GM12865 (cell line): Measurements from ENCODE around the gene EFNB2.
A peak's percentile ranks its signal among the peaks of the same experiment; 100 is the strongest.

Experiments
- DNase-seq: peaks from one replicate; pipeline ENCODE4 v3.0.0; 2010; ENCODE audit warnings: low read depth
- H3K4me3 ChIP-seq: 2 replicates; pipeline ENCODE4 v1.5.1; 2011; ENCODE audit warnings: mild to moderate bottlenecking, low read depth, low read length, control low read depth
- TF ChIP-seq, protein P1 (sequence below): IDR thresholded peaks from 2 replicates; pipeline ENCODE4 v1.5.1; 2011; ENCODE audit warnings: low read length, control low read depth, low read depth, inconsistent platforms; ENCODE audit not compliant: insufficient read depth; ENCODE audit errors: missing control alignments

EFNB2 gene

DNA sequence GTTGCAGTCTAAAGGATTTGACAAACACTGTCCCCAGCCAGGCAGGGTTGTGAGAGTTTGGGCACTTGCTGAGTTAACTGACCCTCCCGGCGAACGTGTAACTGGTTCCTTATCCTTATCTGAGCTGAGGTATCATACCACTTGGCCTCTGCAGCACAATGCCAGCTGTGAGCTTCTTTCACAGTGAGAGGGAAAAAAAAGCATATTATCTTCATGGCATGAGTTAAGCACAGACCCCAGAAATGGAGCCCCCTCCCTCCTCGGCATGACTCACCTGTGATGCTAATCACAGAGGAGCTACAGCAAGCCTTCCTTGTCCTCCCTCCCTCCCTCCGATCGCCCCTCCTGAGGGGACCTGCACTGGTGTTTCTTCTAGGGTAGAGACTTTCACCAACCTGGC lies 60.5 kb downstream of the EFNB2 start:
- TF ChIP-seq, protein P1, sequence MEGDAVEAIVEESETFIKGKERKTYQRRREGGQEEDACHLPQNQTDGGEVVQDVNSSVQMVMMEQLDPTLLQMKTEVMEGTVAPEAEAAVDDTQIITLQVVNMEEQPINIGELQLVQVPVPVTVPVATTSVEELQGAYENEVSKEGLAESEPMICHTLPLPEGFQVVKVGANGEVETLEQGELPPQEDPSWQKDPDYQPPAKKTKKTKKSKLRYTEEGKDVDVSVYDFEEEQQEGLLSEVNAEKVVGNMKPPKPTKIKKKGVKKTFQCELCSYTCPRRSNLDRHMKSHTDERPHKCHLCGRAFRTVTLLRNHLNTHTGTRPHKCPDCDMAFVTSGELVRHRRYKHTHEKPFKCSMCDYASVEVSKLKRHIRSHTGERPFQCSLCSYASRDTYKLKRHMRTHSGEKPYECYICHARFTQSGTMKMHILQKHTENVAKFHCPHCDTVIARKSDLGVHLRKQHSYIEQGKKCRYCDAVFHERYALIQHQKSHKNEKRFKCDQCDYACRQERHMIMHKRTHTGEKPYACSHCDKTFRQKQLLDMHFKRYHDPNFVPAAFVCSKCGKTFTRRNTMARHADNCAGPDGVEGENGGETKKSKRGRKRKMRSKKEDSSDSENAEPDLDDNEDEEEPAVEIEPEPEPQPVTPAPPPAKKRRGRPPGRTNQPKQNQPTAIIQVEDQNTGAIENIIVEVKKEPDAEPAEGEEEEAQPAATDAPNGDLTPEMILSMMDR, result no peak
- no peak for DNase-seq
- H3K4me3 ChIP-seq, result no peak overlapping the region

DNA sequence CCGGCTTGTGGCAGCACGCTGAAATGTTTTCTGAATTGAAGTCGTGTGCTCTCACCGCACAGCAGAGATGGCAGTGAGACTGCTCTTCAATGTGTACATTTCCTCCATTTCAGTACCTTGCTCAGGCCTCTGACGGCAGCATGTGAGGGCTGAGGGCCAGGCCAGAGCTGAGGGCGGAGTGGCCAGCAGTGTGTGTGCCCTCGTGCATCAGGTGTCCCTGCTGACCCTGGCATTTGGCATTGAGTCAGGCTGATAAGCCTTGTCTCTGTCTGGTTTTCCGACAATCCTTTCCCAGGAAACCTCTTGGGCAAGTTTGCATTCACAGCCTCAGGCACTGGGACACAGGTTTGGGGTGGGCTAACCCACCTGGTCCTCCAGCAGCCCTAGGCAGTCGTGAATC lies 62.3 kb downstream of the EFNB2 start:
- TF ChIP-seq, protein P1, result no peak
- DNase-seq, result no peak
- no peak overlapping the region for H3K4me3 ChIP-seq

GRCh38 chr13:106472621-106473020 lies 62.8 kb downstream of the EFNB2 start:
- H3K4me3 ChIP-seq, result no peak overlapping the region
- no peak for DNase-seq
- TF ChIP-seq, protein P1, result no peak

DNA sequence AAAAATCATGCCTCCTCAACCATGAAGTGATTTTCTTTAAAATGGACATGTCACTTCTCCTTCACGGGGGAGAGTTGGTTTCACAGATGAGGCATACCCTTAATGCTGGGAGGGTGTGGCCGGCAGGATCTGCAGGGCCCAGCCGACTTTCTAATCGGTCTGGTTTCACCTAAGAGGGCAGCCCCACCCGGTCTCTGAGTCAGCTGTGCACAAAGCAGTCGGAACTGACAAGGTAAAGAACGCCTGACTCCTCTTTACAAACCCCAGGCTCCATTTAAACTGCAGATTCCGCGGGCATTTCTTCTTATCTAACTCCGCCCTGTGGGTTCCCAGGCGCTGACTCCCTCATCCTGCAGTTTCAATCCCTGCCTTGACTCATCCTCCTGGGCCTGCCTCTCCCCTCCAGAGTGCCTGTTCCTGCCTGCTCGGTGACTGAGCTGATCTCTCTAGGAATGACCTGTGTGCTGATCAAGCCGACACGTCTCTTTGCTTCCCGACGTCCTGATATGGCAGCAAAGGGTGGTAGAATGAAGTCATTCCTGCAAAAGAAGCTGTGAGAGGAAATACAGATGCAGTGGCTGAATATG lies 63.4 kb downstream of the EFNB2 start:
- DNase-seq, result peak; percentile 33
- TF ChIP-seq, protein P1, result no peak
- no peak overlapping the region for H3K4me3 ChIP-seq

GRCh38 chr13:106470576-106470975 lies 64.9 kb downstream of the EFNB2 start:
- TF ChIP-seq, protein P1, result no peak
- no peak overlapping the region for H3K4me3 ChIP-seq
- DNase-seq, result no peak

- H3K4me3 ChIP-seq, result no peak overlapping the region
- TF ChIP-seq, protein P1, result no peak
- no peak for DNase-seq
Observed at GRCh38 chr13:106468744-106469590, 66.5 kb downstream of the EFNB2 start.
